Liver (tissue), 9 donors: Measurements from ENCODE around the gene GAB2. TPM values are rescaled to one million over a fixed set of nuclear protein-coding genes. Genes with fewer than 3 reads are reported as not detected.

Source experiments
- DNase-seq: peaks from one replicate; pipeline ENCODE4 v3.0.0-alpha.2; 2017; ENCODE audit warnings: low spot score
- H3K27ac ChIP-seq, 2 donors: one replicate each; pipeline ENCODE4 v1.7.0; 2013; ENCODE audit warnings: inconsistent platforms in 2 of 2, low read length in 2 of 2, control low read depth in 1 of 2, low read depth in 1 of 2, mild to moderate bottlenecking in 1 of 2
- H3K27me3 ChIP-seq, 4 donors: one replicate each; pipeline versions ENCODE4 v1.6.1 to v1.7.0; 2013; ENCODE audit warnings: low read length in 3 of 4, inconsistent platforms in 1 of 4, mild to moderate bottlenecking in 1 of 4, moderate library complexity in 1 of 4; ENCODE audit not compliant: control insufficient read depth in 4 of 4, insufficient read depth in 4 of 4
- H3K36me3 ChIP-seq, 4 donors: one replicate each; pipeline versions ENCODE4 v1.6.1 to v1.7.0; 2013; ENCODE audit warnings: low read length in 3 of 4, mild to moderate bottlenecking in 3 of 4, low read depth in 1 of 4, moderate library complexity in 1 of 4; ENCODE audit not compliant: control insufficient read depth in 4 of 4, insufficient read depth in 3 of 4
- H3K4me1 ChIP-seq, 4 donors: one replicate each; pipeline versions ENCODE4 v1.6.1 to v1.7.0; 2013; ENCODE audit warnings: low read length in 3 of 4, mild to moderate bottlenecking in 3 of 4, moderate library complexity in 1 of 4; ENCODE audit not compliant: control insufficient read depth in 4 of 4, insufficient read depth in 4 of 4
- H3K4me3 ChIP-seq, 3 donors: one replicate each; pipeline versions ENCODE4 v1.6.1 to v1.7.0; 2013; ENCODE audit warnings: low read length in 3 of 3, control low read depth in 1 of 3, low read depth in 1 of 3, mild to moderate bottlenecking in 1 of 3
- H3K9ac ChIP-seq, 2 donors: one replicate each; pipeline ENCODE4 v1.7.0; 2013; ENCODE audit warnings: low read length in 2 of 2, mild to moderate bottlenecking in 2 of 2, moderate library complexity in 2 of 2, control low read depth in 1 of 2, low read depth in 1 of 2
- H3K9me3 ChIP-seq, 4 donors: one replicate each; pipeline versions ENCODE4 v1.6.1 to v1.7.0; 2013; ENCODE audit warnings: low read length in 3 of 4; ENCODE audit not compliant: control insufficient read depth in 4 of 4
- EGR1 ChIP-seq, 2 donors: IDR thresholded peaks; 2 replicates each; pipeline ENCODE4 v1.6.1; 2016 to 2018; ENCODE audit warnings: antibody characterized with exemption in 2 of 2, low read depth in 2 of 2
- FOXA1 ChIP-seq: IDR thresholded peaks from 2 replicates; pipeline ENCODE4 v1.6.1; 2016; ENCODE audit warnings: antibody characterized with exemption
- FOXA2 ChIP-seq: IDR thresholded peaks from 2 replicates; pipeline ENCODE4 v1.6.1; 2016; ENCODE audit warnings: antibody characterized with exemption
- GABPA ChIP-seq, 2 donors: IDR thresholded peaks in 1 of 2; conservative IDR thresholded peaks in 1 of 2; 2 replicates each; pipeline ENCODE4 v1.6.1; 2016; ENCODE audit warnings: antibody characterized with exemption in 2 of 2, mild to moderate bottlenecking in 1 of 2, moderate library complexity in 1 of 2
- HNF4A ChIP-seq, 2 donors: conservative IDR thresholded peaks; 2 replicates each; pipeline ENCODE4 v1.6.1; 2016; ENCODE audit warnings: antibody characterized with exemption in 2 of 2, mild to moderate bottlenecking in 2 of 2
- HNF4G ChIP-seq: IDR thresholded peaks from 2 replicates; pipeline ENCODE4 v1.6.1; 2016; ENCODE audit warnings: antibody characterized with exemption
- RAD21 ChIP-seq, 2 donors: IDR thresholded peaks; 2 replicates each; pipeline ENCODE4 v1.6.1; 2016; ENCODE audit warnings: antibody characterized with exemption in 2 of 2, mild to moderate bottlenecking in 2 of 2
- WGBS: extraction: QIAGEN DNeasy Blood & Tissue Kit; methylation state at CpG from one replicate; pipeline ENCODE4 v1.1.7; 2013; 5-methylcytosine and 5-hydroxymethylcytosine counted together
- polyA plus RNA-seq, 2 donors: library from polyadenylated mRNA; stranded (reverse) in 1 of 2; unstranded in 1 of 2; fragments of 200-250 nt in 1 of 2; fragments of >200 nt in 1 of 2; fragmentation: Nextera tagmentation in 1 of 2; extraction: Ambion mirVana in 1 of 2; gene quantifications; one replicate each; pipeline versions ENCODE4 v1.2.1 to v1.2.3, GENCODE V29; 2013 to 2015
- total RNA-seq, 2 donors: library from RNA; depleted of rRNA; stranded (reverse); fragments of >200 nt; gene quantifications; one replicate each; pipeline ENCODE4 v1.2.3, GENCODE V29; 2014
- TF ChIP-seq, protein P1 (sequence below): IDR thresholded peaks from 2 replicates; pipeline ENCODE4 v1.6.1; 2016; ENCODE audit warnings: antibody characterized with exemption
- TF ChIP-seq, protein P2 (sequence below): IDR thresholded peaks from 2 replicates; pipeline ENCODE4 v1.6.1; 2016; ENCODE audit warnings: antibody characterized with exemption
- TF ChIP-seq, protein P3 (sequence below): fragments of 150-350 bp; IDR thresholded peaks from 2 replicates; pipeline ENCODE4 v1.5.1; 2017; ENCODE audit warnings: improper control_type of control experiment, low read depth, low read length; ENCODE audit not compliant: missing input control
- TF ChIP-seq, protein P4 (sequence below): IDR thresholded peaks from 2 replicates; pipeline ENCODE4 v1.6.1; 2016; ENCODE audit warnings: antibody characterized with exemption, mild to moderate bottlenecking
- donor health status: healthy.
- donor health status: healthy.
- donor health status: healthy.
- donor health status: healthy.
- donor health status: healthy.

GAB2 gene
- total and polyA plus RNA-seq, 4 donors: 1.3 to 3.6 (median 2.5) TPM

DNA sequence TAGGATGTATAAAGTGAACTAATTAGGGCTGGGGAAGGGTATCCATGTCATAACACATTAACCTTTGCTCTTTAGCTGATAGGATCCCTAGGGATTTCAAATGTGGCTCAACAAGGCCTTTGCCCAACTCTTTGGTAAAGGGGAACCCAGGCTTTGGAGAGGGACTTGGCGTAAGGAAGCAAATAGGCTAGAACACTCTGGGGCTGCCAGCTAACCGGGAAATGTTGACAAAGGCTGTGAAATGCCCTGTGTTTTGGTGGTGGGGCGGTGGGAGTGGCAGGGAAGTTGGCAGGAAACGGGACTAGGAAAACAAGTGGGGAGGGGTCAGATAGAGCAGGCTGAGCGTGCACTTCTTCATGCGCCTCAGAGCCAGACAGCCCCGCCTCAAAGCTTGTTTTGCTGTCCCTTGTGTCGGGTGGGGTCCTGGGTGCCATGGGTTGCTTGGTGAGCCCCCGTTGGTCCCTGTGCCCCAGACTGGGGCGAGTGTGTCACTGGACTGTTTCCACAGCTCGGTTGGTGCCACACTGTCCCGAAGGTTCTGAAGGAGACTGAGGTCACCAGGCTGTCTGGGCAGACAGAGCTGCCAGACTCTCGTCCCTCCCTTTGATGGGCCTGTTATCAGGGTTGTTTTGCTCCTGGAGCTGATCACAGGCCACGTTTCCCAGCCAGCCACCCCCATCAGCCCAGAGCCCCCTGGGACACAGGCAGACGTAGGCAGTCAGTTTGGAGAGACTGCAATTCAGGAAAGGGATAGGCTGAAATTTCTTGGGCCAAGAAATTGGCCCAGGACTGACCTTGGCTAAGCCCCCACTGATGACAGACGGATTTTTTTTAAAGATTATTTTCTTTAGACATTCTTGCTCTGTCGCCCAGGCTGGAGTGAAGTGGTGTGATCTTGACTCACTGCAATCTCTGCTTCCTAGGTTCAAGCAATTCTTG lies 248.8 kb downstream of the GAB2 start (continued):
- TF ChIP-seq EGR1 (IDR thresholded peaks at IDR 0.05; ENCODE audit: low read depth in 2 of 2): peak; percentile 73 to 96
- TF ChIP-seq, protein P1, sequence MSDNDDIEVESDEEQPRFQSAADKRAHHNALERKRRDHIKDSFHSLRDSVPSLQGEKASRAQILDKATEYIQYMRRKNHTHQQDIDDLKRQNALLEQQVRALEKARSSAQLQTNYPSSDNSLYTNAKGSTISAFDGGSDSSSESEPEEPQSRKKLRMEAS: peak; percentile 96
- peak; percentile 75 for TF ChIP-seq HNF4G

DNA sequence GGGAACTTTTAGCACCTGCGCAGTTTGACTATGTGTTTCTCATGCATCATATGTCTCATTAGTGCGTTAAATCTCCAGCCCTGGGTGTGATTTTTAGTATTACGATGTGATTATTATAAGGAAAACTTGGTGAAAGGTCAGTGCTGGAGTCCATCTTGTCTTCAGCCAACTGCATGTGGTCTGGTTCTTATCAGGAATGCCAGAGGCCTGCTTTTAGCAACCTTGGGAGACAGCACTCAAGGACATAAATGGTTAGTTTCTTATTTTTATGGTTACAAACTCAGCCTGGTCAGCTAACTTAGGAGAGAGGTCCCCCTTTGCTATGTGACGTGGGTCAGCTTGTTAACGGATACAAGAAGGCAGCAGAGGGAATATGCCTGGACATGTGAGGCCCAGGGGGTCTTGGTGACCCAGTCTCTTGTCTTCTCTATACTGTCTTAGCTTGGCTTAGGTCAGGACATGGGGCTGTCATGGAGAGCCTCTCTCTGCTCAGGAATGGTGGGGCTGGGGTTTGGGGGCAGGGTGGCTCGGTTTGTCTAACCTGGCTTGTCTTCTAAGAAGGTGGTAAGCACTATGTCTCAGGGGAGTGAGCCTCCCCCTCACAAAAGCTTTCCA lies 250.7 kb downstream of the GAB2 start:
- Histone ChIP-seq H3K4me1 (peaks cover 7 to 54% (median 37%) of the 10 kb centered on the region in 4 donors), H3K27me3 (no peaks in the 10 kb centered on the region), H3K36me3 (no peaks in the 10 kb centered on the region), H3K27ac (peak overlapping the region; percentile 39 to 97), H3K9me3 (no peaks in the 10 kb centered on the region), H3K4me3 (no peak overlapping the region), H3K9ac (no peak overlapping the region)
- TF ChIP-seq HNF4A (conservative IDR thresholded peaks at IDR 0.05) (no peak), GABPA (IDR thresholded peaks at IDR 0.05 in 1 of 2, conservative IDR thresholded peaks at IDR 0.05 in 1 of 2) (no peak), RAD21 (IDR thresholded peaks at IDR 0.05) (no peak), FOXA1 (no peak), FOXA2 (no peak), HNF4G (no peak)
- TF ChIP-seq, protein P2, sequence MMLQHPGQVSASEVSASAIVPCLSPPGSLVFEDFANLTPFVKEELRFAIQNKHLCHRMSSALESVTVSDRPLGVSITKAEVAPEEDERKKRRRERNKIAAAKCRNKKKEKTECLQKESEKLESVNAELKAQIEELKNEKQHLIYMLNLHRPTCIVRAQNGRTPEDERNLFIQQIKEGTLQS: no peak
- TF ChIP-seq, protein P3, sequence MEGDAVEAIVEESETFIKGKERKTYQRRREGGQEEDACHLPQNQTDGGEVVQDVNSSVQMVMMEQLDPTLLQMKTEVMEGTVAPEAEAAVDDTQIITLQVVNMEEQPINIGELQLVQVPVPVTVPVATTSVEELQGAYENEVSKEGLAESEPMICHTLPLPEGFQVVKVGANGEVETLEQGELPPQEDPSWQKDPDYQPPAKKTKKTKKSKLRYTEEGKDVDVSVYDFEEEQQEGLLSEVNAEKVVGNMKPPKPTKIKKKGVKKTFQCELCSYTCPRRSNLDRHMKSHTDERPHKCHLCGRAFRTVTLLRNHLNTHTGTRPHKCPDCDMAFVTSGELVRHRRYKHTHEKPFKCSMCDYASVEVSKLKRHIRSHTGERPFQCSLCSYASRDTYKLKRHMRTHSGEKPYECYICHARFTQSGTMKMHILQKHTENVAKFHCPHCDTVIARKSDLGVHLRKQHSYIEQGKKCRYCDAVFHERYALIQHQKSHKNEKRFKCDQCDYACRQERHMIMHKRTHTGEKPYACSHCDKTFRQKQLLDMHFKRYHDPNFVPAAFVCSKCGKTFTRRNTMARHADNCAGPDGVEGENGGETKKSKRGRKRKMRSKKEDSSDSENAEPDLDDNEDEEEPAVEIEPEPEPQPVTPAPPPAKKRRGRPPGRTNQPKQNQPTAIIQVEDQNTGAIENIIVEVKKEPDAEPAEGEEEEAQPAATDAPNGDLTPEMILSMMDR: no peak
- TF ChIP-seq, protein P1: no peak
- TF ChIP-seq, protein P4, sequence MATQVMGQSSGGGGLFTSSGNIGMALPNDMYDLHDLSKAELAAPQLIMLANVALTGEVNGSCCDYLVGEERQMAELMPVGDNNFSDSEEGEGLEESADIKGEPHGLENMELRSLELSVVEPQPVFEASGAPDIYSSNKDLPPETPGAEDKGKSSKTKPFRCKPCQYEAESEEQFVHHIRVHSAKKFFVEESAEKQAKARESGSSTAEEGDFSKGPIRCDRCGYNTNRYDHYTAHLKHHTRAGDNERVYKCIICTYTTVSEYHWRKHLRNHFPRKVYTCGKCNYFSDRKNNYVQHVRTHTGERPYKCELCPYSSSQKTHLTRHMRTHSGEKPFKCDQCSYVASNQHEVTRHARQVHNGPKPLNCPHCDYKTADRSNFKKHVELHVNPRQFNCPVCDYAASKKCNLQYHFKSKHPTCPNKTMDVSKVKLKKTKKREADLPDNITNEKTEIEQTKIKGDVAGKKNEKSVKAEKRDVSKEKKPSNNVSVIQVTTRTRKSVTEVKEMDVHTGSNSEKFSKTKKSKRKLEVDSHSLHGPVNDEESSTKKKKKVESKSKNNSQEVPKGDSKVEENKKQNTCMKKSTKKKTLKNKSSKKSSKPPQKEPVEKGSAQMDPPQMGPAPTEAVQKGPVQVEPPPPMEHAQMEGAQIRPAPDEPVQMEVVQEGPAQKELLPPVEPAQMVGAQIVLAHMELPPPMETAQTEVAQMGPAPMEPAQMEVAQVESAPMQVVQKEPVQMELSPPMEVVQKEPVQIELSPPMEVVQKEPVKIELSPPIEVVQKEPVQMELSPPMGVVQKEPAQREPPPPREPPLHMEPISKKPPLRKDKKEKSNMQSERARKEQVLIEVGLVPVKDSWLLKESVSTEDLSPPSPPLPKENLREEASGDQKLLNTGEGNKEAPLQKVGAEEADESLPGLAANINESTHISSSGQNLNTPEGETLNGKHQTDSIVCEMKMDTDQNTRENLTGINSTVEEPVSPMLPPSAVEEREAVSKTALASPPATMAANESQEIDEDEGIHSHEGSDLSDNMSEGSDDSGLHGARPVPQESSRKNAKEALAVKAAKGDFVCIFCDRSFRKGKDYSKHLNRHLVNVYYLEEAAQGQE: no peak
- 93% methylated on average over 6 of the region's 6 CpGs for WGBS
- DNase-seq: no peak

Other genes with a start within 250 kb of the GAB2 start
- gene KCTD21, start 229.2 kb downstream of the GAB2 start, total RNA-seq: 10 to 100 TPM in 1 of 2 donors, 1 to 10 TPM in 1; 5.8 to 12.0 TPM
- gene KCTD21, start 229.2 kb downstream of the GAB2 start, polyA plus RNA-seq: 10 to 100 TPM in 1 of 2 donors, 1 to 10 TPM in 1; 6.3 to 12.6 TPM
- gene USP35, start 228.9 kb downstream of the GAB2 start, total RNA-seq: 10 to 100 TPM in 1 of 2 donors, 1 to 10 TPM in 1; 2.3 to 11.0 TPM
- 1 to 10 TPM; 2.6 to 7.0 TPM for gene USP35, start 228.9 kb downstream of the GAB2 start, polyA plus RNA-seq
- 10 to 100 TPM; 12.7 to 19.4 TPM for gene NARS2, start 157.0 kb upstream of the GAB2 start, total RNA-seq
- 10 to 100 TPM; 10.4 to 10.9 TPM for gene NARS2, start 157.0 kb upstream of the GAB2 start, polyA plus RNA-seq